AG09309 (cell line): ENCODE measurements around the gene LAMC1.

Experiments
- DNase-seq: peaks from one replicate; pipeline ENCODE4 v3.0.0-alpha.2; 2010; ENCODE audit warnings: low read depth
- H3K4me3 ChIP-seq: 2 replicates; pipeline ENCODE4 v1.5.1; 2011; ENCODE audit warnings: mild to moderate bottlenecking, low read depth, low read length, moderate library complexity; ENCODE audit not compliant: control insufficient read depth
- TF ChIP-seq, protein P1 (sequence below): IDR thresholded peaks from 2 replicates; pipeline ENCODE4 v1.5.1; 2011; ENCODE audit warnings: mild to moderate bottlenecking, low read depth, low read length, inconsistent platforms; ENCODE audit not compliant: insufficient read depth, control insufficient read depth; ENCODE audit errors: missing control alignments

Gene LAMC1

DNA sequence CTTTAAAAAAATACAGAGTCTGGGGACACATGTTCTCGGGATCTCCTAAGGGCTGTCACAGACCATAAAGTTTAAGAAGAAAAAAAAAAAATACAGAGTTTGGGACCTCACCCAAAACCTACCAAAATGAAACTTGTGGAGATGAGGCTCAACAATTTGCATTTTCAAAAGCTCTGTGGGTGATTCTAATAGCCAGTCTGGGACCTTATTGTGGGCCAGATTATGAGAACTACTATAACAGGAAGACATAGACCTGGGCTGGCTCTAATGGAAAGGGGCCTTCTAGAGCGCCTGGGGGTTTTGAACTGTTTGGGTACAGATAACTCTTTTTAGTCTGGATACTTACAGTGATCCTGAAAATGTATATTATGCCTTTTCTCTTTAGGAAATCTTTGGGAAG lies 69.1 kb downstream of the LAMC1 start:
- TF ChIP-seq, protein P1, sequence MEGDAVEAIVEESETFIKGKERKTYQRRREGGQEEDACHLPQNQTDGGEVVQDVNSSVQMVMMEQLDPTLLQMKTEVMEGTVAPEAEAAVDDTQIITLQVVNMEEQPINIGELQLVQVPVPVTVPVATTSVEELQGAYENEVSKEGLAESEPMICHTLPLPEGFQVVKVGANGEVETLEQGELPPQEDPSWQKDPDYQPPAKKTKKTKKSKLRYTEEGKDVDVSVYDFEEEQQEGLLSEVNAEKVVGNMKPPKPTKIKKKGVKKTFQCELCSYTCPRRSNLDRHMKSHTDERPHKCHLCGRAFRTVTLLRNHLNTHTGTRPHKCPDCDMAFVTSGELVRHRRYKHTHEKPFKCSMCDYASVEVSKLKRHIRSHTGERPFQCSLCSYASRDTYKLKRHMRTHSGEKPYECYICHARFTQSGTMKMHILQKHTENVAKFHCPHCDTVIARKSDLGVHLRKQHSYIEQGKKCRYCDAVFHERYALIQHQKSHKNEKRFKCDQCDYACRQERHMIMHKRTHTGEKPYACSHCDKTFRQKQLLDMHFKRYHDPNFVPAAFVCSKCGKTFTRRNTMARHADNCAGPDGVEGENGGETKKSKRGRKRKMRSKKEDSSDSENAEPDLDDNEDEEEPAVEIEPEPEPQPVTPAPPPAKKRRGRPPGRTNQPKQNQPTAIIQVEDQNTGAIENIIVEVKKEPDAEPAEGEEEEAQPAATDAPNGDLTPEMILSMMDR: no peak
- DNase-seq: no peak
- no peak overlapping the region for H3K4me3 ChIP-seq

DNA sequence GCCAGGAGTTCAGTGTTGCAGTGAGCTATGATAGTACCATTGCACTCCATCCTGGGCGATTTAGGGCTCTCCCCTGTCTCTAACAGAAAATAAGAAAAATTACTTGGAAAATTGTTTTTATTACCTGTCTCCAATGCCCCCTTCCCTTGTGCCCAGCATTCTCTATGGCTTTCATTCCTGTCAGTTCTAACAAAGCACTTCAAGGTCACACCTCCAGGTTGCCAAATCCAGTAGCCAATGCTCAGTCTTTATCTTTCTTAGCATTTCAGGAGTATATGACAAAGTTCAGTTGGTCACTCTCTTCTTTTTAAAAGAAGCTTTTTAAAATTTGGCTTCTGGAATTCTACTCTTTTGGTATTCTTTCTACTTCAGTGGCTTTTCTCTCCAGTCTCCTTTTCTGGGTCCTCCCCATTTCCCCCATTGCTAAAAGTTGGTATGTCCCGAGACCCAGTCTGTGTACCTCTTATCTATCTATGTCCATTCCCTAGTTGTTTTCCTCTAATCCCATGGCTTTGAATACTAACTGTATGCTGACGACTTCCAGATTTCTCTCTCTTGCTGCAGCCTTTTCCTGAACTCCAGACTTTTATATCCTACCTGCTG lies 69.9 kb downstream of the LAMC1 start:
- no peak for DNase-seq
- H3K4me3 ChIP-seq: no peak overlapping the region
- TF ChIP-seq, protein P1: no peak

DNA sequence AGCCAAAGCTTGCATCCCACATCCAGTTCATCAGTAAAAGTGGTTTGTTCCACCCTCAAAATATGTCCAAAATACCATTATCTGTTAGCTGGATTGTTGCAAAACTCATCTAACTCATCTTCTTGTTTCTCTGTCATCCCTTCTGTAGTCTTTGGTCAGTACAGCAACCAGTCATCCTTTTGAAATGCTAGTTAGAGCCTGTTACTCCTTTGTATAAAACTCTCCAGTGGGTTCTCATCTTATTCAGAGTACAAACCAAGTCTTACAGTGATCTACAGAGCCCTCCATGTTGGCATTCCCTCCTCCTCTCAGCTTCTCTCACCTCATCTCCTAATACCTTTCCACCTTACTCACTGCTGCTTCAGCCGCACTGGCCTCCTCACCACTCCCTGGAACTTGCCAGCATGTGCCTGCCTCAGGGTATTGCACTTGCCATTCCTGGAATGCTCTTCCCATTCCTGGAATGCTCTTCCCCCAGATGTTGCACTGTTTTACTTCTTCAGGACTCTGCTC lies 70.6 kb downstream of the LAMC1 start:
- H3K4me3 ChIP-seq: no peak overlapping the region
- TF ChIP-seq, protein P1: no peak
- no peak for DNase-seq

DNA sequence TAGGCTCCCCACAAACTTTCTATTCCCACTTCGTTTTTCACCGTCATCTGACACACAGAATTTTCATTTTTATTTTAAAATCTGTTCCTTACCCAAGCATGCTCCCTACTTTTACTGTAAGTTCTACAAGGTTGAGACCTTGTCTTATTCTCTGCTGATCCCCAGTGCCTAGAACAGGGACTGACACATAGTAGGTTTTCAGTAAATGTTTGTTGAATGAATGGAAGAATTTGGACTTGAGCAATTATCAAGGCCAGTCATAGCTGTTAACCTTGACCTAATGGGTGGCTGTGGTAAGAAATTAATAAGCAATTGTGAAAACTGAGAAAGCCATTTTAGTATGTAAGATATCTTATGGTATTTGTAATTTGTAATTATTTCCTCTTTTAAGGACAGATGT lies 71.1 kb downstream of the LAMC1 start:
- H3K4me3 ChIP-seq: no peak overlapping the region
- no peak for DNase-seq
- TF ChIP-seq, protein P1: no peak

DNA sequence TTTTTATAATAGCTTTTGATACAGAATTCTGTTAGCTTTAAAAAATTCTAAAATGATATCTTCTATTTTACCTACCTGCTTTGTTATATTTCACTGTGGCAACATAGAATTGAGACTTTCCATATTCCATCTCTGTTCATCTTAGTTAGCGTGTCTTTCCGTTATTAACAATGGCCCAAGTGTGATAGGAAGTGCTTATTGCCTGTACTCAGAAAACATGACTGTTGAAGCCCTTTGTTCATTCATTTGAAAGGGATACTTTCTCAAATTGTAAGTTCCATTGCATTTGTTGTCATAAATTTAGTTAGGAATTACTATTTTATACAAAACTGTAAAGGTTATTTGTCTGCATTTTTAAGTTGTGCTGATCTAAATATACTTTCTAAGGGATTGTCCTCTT lies 73.1 kb downstream of the LAMC1 start:
- H3K4me3 ChIP-seq: no peak overlapping the region
- no peak for DNase-seq
- TF ChIP-seq, protein P1: no peak

DNA sequence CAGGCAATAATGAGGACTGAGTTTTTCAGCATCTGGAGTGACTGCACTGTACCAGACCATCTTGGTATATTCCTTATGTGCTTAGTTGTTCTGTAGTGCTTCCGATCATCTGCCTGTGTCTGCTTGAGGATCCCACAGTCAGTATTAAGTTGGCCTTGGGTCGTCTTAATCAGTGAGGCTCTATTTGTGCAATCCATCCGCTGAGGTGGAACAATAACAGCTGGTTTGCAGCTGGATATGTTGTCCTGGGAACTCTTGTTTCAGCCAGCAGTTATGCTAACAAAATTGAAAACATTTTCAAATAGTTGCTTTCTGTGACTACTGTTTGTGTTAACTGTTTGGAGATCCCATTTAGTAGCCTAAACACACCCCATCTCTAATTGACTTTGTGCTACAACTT lies 73.7 kb downstream of the LAMC1 start:
- no peak for DNase-seq
- TF ChIP-seq, protein P1: no peak
- no peak overlapping the region for H3K4me3 ChIP-seq
